Heart left ventricle (tissue), 13 donors: ENCODE results near the gene CHD5.

Source experiments
- POLR2A ChIP-seq, 2 donors: fragments of 450-650 bp; IDR thresholded peaks; one replicate each; pipeline ENCODE4 v1.6.1; 2017; ENCODE audit warnings: antibody characterized with exemption in 2 of 2, mild to moderate bottlenecking in 2 of 2, moderate library complexity in 2 of 2
- TF ChIP-seq, protein P1 (sequence below), 12 donors: fragments of 200-600 bp; sonication (generic) in 4 of 12; IDR thresholded peaks; one replicate each; pipeline versions ENCODE4 v1.5.0 to v1.8.0; 2018 to 2022; ENCODE audit warnings: antibody characterized with exemption in 12 of 12, mild to moderate bottlenecking in 5 of 12
- donor health status: ischemic (EF 13 %, LVEDD 7.1; RV severe dilation, severe dysfunction).
- donor health status: DM: no; HTN: yes; CAD: no.
- donor health status: DM: no; HTN: no; CAD: no.
- donor health status: ischemic (EF 25% LVEDD 6.9; RV normal size, moderate dysfunction).
- donor health status: ischemic (EF 25% LVEDD 5.7; RV mildly dilated, moderate dysfunction).
- donor health status: ischemic (EF 35%, LVEDD 5.7; RV mildly dilated, moderate dysfunction).
- donor health status: nonischemic (EF 11% LVEDD 7.7; RV severe dilation, severe dysfunction).
- donor health status: DM: yes; HTN: yes; CAD: no.
- donor health status: PGD.
- donor health status: ischemic (EF 29% LVEDD 5.4; RV normal size, mild dysfunction).
- donor health status: nonischemic (EF 23%, LVEDD 6.1; RV moderate dilation, normal function).

DNA sequence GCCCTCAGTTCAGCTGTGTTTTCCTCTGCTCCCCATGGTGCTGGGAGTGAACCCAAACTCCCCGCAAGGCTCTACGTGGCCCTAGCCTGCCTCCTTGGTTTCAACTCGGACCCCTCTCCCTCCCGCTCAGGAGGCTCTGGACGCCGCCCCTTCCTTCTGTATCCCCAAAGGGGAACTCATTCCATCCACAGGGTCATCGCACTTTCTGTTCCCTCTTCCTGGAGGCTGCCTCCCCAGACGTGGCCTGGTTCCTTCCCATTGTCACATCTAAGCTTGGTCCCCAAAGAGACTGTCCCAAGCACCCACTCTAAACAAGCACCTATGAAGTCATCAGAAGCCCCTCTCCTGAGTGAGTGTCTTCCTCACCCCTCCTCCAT lies 123.6 kb downstream of the CHD5 start:
- TF ChIP-seq, protein P1, sequence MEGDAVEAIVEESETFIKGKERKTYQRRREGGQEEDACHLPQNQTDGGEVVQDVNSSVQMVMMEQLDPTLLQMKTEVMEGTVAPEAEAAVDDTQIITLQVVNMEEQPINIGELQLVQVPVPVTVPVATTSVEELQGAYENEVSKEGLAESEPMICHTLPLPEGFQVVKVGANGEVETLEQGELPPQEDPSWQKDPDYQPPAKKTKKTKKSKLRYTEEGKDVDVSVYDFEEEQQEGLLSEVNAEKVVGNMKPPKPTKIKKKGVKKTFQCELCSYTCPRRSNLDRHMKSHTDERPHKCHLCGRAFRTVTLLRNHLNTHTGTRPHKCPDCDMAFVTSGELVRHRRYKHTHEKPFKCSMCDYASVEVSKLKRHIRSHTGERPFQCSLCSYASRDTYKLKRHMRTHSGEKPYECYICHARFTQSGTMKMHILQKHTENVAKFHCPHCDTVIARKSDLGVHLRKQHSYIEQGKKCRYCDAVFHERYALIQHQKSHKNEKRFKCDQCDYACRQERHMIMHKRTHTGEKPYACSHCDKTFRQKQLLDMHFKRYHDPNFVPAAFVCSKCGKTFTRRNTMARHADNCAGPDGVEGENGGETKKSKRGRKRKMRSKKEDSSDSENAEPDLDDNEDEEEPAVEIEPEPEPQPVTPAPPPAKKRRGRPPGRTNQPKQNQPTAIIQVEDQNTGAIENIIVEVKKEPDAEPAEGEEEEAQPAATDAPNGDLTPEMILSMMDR (IDR thresholded peaks at IDR 0.05) = no peak
- TF ChIP-seq POLR2A (IDR thresholded peaks at IDR 0.05) = no peak
